Femur (tissue), 1 donor: ENCODE data around the gene KIF6.
A peak's percentile ranks its signal among the peaks of the same experiment; 100 is the strongest.
"Not testable (repeated sequence)": the region's sequence is repeated elsewhere in the genome, so short reads cannot be mapped to it uniquely, and the experiment has no call there.

Experiments
- DNase-seq: peaks from one replicate; pipeline ENCODE4 v3.0.0-alpha.2; 2017

Gene KIF6

DNA sequence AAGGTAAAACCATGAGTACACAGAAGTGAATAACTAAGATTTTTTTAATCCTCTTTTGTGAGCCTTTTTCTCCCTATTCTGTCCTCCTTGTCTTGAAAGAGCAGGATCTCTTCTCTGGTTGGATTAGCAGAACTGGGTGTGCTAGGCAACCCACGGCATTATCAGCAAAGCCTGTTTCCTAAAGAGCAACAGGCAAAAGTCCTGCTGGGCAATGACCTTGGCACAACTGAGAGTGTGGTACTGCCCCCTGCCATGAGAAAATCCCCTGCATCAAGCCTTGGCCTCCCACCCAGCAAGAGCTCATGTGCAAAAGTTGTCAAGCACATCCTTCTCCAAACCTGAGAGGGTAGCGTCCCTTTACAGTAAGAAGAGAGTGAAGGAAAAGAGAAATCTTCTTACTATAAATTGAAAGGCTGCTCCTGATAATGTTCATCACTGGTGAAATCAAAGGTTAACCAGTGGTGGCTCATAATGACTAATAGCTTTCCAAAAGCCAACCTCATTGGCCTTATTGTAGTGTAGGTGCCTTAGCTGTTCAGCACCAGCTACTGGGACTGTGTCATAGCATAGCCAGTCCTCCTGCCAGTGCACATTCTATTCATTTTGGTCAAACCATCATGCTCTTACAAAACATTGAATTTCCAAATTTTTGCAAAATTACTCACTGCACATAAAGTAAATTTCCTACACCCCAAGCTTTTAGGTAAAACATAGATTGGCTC is 17.1 kb downstream of the KIF6 start:
- no peak for DNase-seq

DNA sequence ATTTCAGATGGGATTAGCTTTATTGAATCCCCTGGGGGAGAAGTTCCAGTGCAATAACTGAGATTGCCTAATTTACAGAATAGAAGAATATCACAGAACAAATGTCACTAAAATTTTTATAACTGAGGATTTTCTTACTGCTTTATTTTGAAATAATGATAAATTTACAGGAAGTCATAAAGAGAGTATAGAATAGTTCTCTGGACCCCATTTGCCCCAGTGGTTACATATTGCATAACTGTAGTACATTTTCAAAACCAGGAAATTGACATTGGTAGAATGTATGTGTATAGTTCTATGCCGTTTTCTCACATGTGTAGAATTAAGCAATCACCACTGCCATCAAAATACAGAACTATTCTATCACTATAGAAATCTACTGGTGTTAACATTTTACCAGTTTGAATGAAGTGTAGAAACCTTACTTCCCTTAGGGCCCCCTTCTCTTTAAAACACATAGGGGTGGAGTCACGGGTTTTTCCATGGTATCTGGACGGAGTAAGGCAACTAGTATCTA is 18.3 kb downstream of the KIF6 start:
- DNase-seq, result no peak

- no peak for DNase-seq
These were observed 22.9 kb downstream of the KIF6 start for GRCh38 chr6:39702265-39702664.

GRCh38 chr6:39700362-39700761 is 24.8 kb downstream of the KIF6 start:
- DNase-seq, result no peak

DNA sequence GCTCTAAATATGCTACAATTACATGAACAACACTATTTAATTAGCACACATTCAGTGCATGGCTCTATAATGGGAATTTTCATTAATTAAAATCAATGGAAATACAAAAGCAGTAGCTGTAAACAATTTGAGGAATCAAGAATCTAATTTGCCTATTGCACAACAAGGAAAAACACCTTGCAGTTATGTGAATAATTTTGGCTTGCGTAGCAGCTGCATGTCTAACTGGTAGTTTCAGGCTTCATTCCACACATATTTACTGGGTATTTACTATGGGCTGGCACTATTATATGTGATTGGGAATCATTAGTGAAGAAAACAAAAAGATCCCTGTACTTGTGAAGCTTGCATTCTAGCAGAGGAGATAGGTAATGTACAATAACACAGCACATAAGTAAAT is 26.4 kb downstream of the KIF6 start:
- DNase-seq, result no peak

- DNase-seq, result no peak
These were observed 28.0 kb downstream of the KIF6 start for GRCh38 chr6:39696986-39697788.

- DNase-seq, result no peak
These were observed 29.8 kb downstream of the KIF6 start for GRCh38 chr6:39695447-39695846.

- no peak for DNase-seq
These were observed 32.0 kb downstream of the KIF6 start for GRCh38 chr6:39693206-39693605.

DNA sequence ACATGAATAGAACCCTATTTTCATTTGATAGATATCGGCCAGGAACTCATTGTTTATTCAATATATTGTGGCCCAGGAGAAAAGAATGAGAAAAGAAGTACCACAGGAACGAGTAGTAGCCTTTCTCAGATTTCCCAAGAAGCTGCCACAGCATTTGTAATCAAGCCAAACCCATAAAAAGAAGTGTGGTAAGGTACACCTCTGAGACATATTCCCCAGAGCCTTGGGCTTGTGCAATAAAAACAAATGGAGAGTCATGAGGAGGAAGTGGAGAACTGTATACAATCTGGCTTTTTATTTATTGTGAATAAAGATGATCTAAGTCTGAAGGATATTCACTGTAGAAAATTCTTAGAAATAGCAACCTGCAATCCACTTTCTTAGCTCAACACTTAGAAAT is 36.7 kb downstream of the KIF6 start:
- DNase-seq, result no peak

- no peak for DNase-seq
These were observed 38.2 kb downstream of the KIF6 start for GRCh38 chr6:39686976-39687375.

- DNase-seq, result no peak
These were observed 39.3 kb downstream of the KIF6 start for GRCh38 chr6:39685938-39686337.

GRCh38 chr6:39685489-39685826 is 39.8 kb downstream of the KIF6 start:
- no peak for DNase-seq

GRCh38 chr6:39684790-39685488 is 40.3 kb downstream of the KIF6 start:
- DNase-seq, result no peak

DNA sequence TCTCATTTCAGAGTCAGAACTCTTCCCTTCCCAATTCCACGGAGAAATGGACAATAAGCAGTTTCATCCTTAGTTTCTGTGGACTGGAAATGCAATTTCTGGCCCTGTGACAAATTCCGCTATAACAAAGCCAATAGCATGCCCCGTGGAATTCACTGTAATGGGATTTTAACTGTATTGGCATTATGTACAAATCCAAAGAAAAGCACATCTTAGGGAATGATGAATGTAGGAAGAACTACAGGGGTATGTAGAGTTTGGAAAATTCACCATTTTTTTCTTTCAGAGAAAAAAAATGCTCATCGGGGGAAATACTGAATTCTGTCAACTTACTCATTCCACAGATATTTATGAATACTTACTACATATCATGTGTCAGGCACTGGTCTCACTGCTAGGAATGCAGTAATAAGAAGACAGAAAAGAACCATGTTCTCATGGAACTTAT is 43.5 kb downstream of the KIF6 start:
- no peak for DNase-seq

- DNase-seq, result no peak
These were observed 46.3 kb downstream of the KIF6 start for GRCh38 chr6:39678914-39679313.

- DNase-seq, result not testable (repeated sequence)
These were observed 47.9 kb downstream of the KIF6 start for GRCh38 chr6:39677318-39677717.

GRCh38 chr6:39670519-39670918 is 54.7 kb downstream of the KIF6 start:
- no peak for DNase-seq

GRCh38 chr6:39669973-39670342 is 55.2 kb downstream of the KIF6 start:
- peak; percentile 49 for DNase-seq

GRCh38 chr6:39669207-39669972 is 55.8 kb downstream of the KIF6 start:
- no peak for DNase-seq

- DNase-seq, result no peak
These were observed 58.3 kb downstream of the KIF6 start for GRCh38 chr6:39666706-39667489.

DNA sequence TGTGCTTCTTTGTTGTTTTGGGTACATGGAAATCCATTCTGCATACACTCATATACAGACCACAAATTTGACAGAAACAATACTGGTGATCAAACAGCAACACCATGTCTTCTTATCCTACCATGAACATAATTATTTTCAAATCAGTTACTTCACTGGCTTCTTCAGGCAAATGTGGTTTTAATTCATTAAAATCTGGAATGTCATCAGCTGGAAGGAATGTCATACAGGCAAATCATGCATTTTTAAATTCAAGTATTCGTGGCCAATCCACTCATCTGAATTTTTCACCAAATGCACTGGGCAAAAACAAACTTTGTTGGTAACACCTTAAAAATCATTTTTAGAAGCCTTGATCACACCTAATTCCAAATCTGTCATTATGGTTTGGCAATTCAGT is 59.3 kb downstream of the KIF6 start:
- DNase-seq, result no peak

- no peak for DNase-seq
These were observed 61.0 kb downstream of the KIF6 start for GRCh38 chr6:39664173-39664572.
